Neural progenitor cell (in vitro differentiated cells): Measurements from ENCODE around the gene TECTB. TPM values are rescaled to one million over a fixed set of nuclear protein-coding genes. Genes with fewer than 3 reads are reported as not detected.

Experiments
- DNase-seq: peaks from one replicate; pipeline ENCODE4 v3.0.0-alpha.2; 2016; ENCODE audit warnings: low spot score
- H2AFZ ChIP-seq: fragments of 200-600 bp; sonication (generic); replicated peaks from 2 replicates; pipeline ENCODE4 v1.6.1; 2016; ENCODE audit warnings: antibody characterized with exemption
- H3F3A ChIP-seq: fragments of 200-600 bp; sonication (generic); 2 replicates; pipeline ENCODE4 v1.6.1; 2016; ENCODE audit warnings: antibody characterized with exemption, low read depth
- H3K27ac ChIP-seq: fragments of 200-600 bp; sonication (generic); 2 replicates; pipeline ENCODE4 v1.5.1; 2016; ENCODE audit warnings: mild to moderate bottlenecking
- H3K27me3 ChIP-seq: fragments of 200-600 bp; sonication (generic); 2 replicates; pipeline ENCODE4 v1.6.1; 2016; ENCODE audit warnings: mild to moderate bottlenecking, moderate library complexity
- H3K36me3 ChIP-seq: fragments of 200-600 bp; sonication (generic); 2 replicates; pipeline ENCODE4 v1.5.1; 2016
- H3K4me1 ChIP-seq: fragments of 200-600 bp; sonication (generic); 2 replicates; pipeline ENCODE4 v1.6.1; 2016; ENCODE audit warnings: mixed run types
- H3K4me2 ChIP-seq: fragments of 200-600 bp; sonication (generic); 2 replicates; pipeline ENCODE4 v1.6.1; 2016
- H3K4me3 ChIP-seq: fragments of 200-600 bp; sonication (generic); 2 replicates; pipeline ENCODE4 v1.5.1; 2016
- H3K79me2 ChIP-seq: fragments of 200-600 bp; sonication (generic); 2 replicates; pipeline ENCODE4 v1.6.1; 2016; ENCODE audit warnings: low read depth
- H3K9ac ChIP-seq: fragments of 200-600 bp; sonication (generic); 2 replicates; pipeline ENCODE4 v1.6.1; 2016
- H3K9me3 ChIP-seq: fragments of 200-600 bp; sonication (generic); 2 replicates; pipeline ENCODE4 v1.5.1; 2016; ENCODE audit warnings: low read depth
- H4K20me1 ChIP-seq: fragments of 200-600 bp; sonication (generic); 2 replicates; pipeline ENCODE4 v1.6.1; 2016; ENCODE audit warnings: low read depth
- H3K27ac Mint-ChIP-seq: 3 replicates; pipeline ENCODE4 v1.8.0; 2021; ENCODE audit warnings: mixed read lengths
- H3K27me3 Mint-ChIP-seq: 2 replicates; pipeline ENCODE4 v1.8.0; 2022; ENCODE audit warnings: low read depth, mild to moderate bottlenecking, inconsistent platforms, moderate library complexity, mixed read lengths; ENCODE audit not compliant: insufficient read depth
- H3K36me3 Mint-ChIP-seq: 3 replicates; pipeline ENCODE4 v1.8.0; 2021; ENCODE audit warnings: mixed read lengths
- H3K4me1 Mint-ChIP-seq: 3 replicates; pipeline ENCODE4 v1.8.0; 2021; ENCODE audit warnings: mixed read lengths
- H3K4me3 Mint-ChIP-seq: 3 replicates; pipeline ENCODE4 v1.8.0; 2021; ENCODE audit warnings: mild to moderate bottlenecking, moderate library complexity, mixed read lengths
- H3K9me3 Mint-ChIP-seq: 3 replicates; pipeline ENCODE4 v1.8.0; 2020; ENCODE audit warnings: mixed read lengths
- CTCF ChIP-seq: fragments of 200-600 bp; sonication (generic); IDR thresholded peaks from 2 replicates; pipeline ENCODE4 v1.5.1; 2017; ENCODE audit warnings: antibody characterized with exemption, mild to moderate bottlenecking
- EZH2 ChIP-seq: fragments of 200-600 bp; sonication (generic); IDR thresholded peaks from 2 replicates; pipeline ENCODE4 v1.6.1; 2017; ENCODE audit warnings: antibody characterized with exemption, mild to moderate bottlenecking, moderate library complexity
- EZH2phosphoT487 ChIP-seq: fragments of 200-600 bp; sonication (generic); IDR thresholded peaks from 2 replicates; pipeline ENCODE4 v1.6.1; 2017; ENCODE audit warnings: antibody characterized with exemption
- total RNA-seq: library from RNA; depleted of rRNA; stranded (reverse); fragments of >200 nt; gene quantifications from 2 replicates; pipeline ENCODE4 v1.2.3, GENCODE V29; 2015; ENCODE audit warnings: low replicate concordance

Gene TECTB
- total RNA-seq, 1 donor from 2014 or later = not detected

GRCh38 chr10:112289373-112290053 is 6.3 kb downstream of the TECTB start:
- no peaks in the 10 kb centered on the region for H3K9me3 ChIP-seq
- no peaks in the 10 kb centered on the region for H3K79me2 ChIP-seq
- no peak for TF ChIP-seq CTCF
- TF ChIP-seq EZH2phosphoT487 = no peak
- TF ChIP-seq EZH2 = no peak
- H3K4me3 ChIP-seq = no peak overlapping the region
- no peak for DNase-seq
- H3K27me3 ChIP-seq = no peaks in the 10 kb centered on the region
- Mint-ChIP-seq H3K4me3 (no peak overlapping the region), H3K36me3 (no peaks in the 10 kb centered on the region), H3K9me3 (no peaks in the 10 kb centered on the region), H3K4me1 (peaks cover 22% of the 10 kb centered on the region), H3K27me3 (peaks cover 5% of the 10 kb centered on the region), H3K27ac (no peak overlapping the region)
- H2AFZ ChIP-seq = no peak overlapping the region
- H3K9ac ChIP-seq = no peak overlapping the region
- peaks cover 24% of the 10 kb centered on the region for H3K4me1 ChIP-seq
- H3F3A ChIP-seq = peaks cover 25% of the 10 kb centered on the region
- H3K4me2 ChIP-seq = peak overlapping the region; percentile 19
- no peak overlapping the region for H3K27ac ChIP-seq
- no peaks in the 10 kb centered on the region for H4K20me1 ChIP-seq
- no peaks in the 10 kb centered on the region for H3K36me3 ChIP-seq

- Histone ChIP-seq H4K20me1 (no peaks in the 10 kb centered on the region), H3K27me3 (no peaks in the 10 kb centered on the region), H3K9me3 (no peaks in the 10 kb centered on the region), H3K4me2 (no peak overlapping the region), H3K4me3 (no peak overlapping the region), H3K36me3 (no peaks in the 10 kb centered on the region), H3F3A (peaks cover 25% of the 10 kb centered on the region), H2AFZ (no peak overlapping the region), H3K79me2 (no peaks in the 10 kb centered on the region), H3K27ac (no peak overlapping the region), H3K9ac (no peak overlapping the region), H3K4me1 (peaks cover 24% of the 10 kb centered on the region)
- H3K4me3 Mint-ChIP-seq = no peak overlapping the region
- H3K27me3 Mint-ChIP-seq = peaks cover 5% of the 10 kb centered on the region
- TF ChIP-seq CTCF (no peak), EZH2 (no peak), EZH2phosphoT487 (no peak)
- H3K9me3 Mint-ChIP-seq = no peaks in the 10 kb centered on the region
- H3K36me3 Mint-ChIP-seq = no peaks in the 10 kb centered on the region
- H3K4me1 Mint-ChIP-seq = peaks cover 22% of the 10 kb centered on the region
- H3K27ac Mint-ChIP-seq = no peak overlapping the region
- no peak for DNase-seq
Observed at GRCh38 chr10:112290054-112290373, 6.8 kb downstream of the TECTB start.

- H4K20me1 ChIP-seq = no peaks in the 10 kb centered on the region
- no peak overlapping the region for H3K4me3 Mint-ChIP-seq
- H3K27ac Mint-ChIP-seq = no peak overlapping the region
- TF ChIP-seq EZH2 = no peak
- no peak for TF ChIP-seq EZH2phosphoT487
- TF ChIP-seq CTCF = no peak
- H3K36me3 Mint-ChIP-seq = no peaks in the 10 kb centered on the region
- no peak overlapping the region for H2AFZ ChIP-seq
- DNase-seq = no peak
- H3K9me3 Mint-ChIP-seq = no peaks in the 10 kb centered on the region
- peaks cover 6% of the 10 kb centered on the region for H3K4me1 ChIP-seq
- no peak overlapping the region for H3K9ac ChIP-seq
- no peak overlapping the region for H3K4me3 ChIP-seq
- peaks cover 3% of the 10 kb centered on the region for H3K27me3 Mint-ChIP-seq
- no peaks in the 10 kb centered on the region for H3K36me3 ChIP-seq
- no peak overlapping the region for H3K4me2 ChIP-seq
- H3K79me2 ChIP-seq = no peaks in the 10 kb centered on the region
- H3K4me1 Mint-ChIP-seq = peaks cover 15% of the 10 kb centered on the region
- H3K9me3 ChIP-seq = no peaks in the 10 kb centered on the region
- peaks cover 5% of the 10 kb centered on the region for H3F3A ChIP-seq
- H3K27me3 ChIP-seq = no peaks in the 10 kb centered on the region
- no peak overlapping the region for H3K27ac ChIP-seq
Observed at GRCh38 chr10:112294169-112294568, 11.0 kb downstream of the TECTB start.
